Esophagus muscularis mucosa (tissue), 4 donors: ENCODE data around the gene IFT22.
"Not testable (repeated sequence)": the region's sequence is repeated elsewhere in the genome, so short reads cannot be mapped to it uniquely, and the experiment has no call there.

Experiments
- CTCF ChIP-seq, 3 experiments: fragments of 200-600 bp in 2 of 3; fragments of 450-650 bp in 1 of 3; sonication (generic) in 2 of 3; IDR thresholded peaks; one replicate each; pipeline ENCODE4 v1.5.1; 2017 to 2019; ENCODE audit warnings: antibody characterized with exemption in 3 of 3, mild to moderate bottlenecking in 2 of 3, moderate library complexity in 1 of 3
- EP300 ChIP-seq: sonication (generic); formaldehyde crosslinking; IDR thresholded peaks from one replicate; pipeline ENCODE4 v1.6.1; 2017; ENCODE audit warnings: antibody characterized with exemption
- POLR2AphosphoS5 ChIP-seq, 2 donors: sonication (generic); formaldehyde crosslinking; IDR thresholded peaks; one replicate each; pipeline ENCODE4 v1.6.1; 2017; ENCODE audit warnings: antibody characterized with exemption in 2 of 2

DNA sequence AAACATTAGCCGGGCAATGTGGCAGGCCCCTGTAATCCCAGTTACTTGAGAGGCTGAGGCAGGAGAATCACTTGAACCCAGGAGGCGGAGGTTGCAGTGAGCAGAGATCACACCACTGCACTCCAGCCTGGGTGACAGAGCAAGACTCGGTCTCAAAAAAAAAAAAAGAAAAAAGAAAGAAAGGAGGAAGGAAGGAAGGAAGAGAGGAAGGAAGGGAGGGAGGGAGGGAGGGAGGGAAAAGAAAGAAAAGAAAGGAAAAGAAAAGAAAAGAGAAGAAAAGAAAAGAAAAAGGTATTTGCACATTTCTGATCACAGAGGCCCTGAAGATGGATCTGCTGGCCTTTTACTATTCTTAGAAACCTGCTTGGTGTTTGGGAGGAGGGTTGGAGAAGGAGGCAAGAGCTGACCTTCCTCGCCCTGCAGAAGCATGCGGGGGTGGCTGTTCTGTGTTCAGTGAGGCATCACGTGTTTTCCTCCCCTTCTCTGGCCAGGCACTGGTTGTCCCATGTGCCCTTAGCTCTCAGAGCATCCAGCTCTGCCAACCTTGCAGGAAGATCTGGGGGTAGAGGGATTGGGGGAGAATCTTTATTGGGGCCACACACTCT, 57.4 kb downstream of the IFT22 start:
- not testable (repeated sequence) for TF ChIP-seq CTCF (IDR thresholded peaks at IDR 0.05); EP300; POLR2AphosphoS5 (IDR thresholded peaks at IDR 0.05)
